ENCODE data around the gene CARD8.
A peak's percentile ranks its signal among the peaks of the same experiment; 100 is the strongest.

CARD8 gene

GRCh38 chr19:48210005-48210404, 45.7 kb downstream of the CARD8 start:
- no peaks in the 10 kb centered on the region for H3K27me3 ChIP-seq (ENCODE audit: control insufficient read depth in 1 of 2, insufficient read depth in 2 of 2, low read length in 2 of 2)
- H3K36me3 ChIP-seq (ENCODE audit: control insufficient read depth in 2 of 2, insufficient read depth in 2 of 2, low read length in 2 of 2): peaks cover 10 to 13% of the 10 kb centered on the region in 2 donors
- no peak overlapping the region for H3K27ac ChIP-seq (ENCODE audit: low read length)
- H3K4me3 ChIP-seq (ENCODE audit: low read length in 2 of 2): no peak overlapping the region
- H3K9ac ChIP-seq (ENCODE audit: low read length in 2 of 2): no peak overlapping the region
- no peaks in the 10 kb centered on the region for H3K9me3 ChIP-seq (ENCODE audit: control insufficient read depth in 2 of 2, low read length in 2 of 2)
- H3K4me1 ChIP-seq (ENCODE audit: control insufficient read depth, insufficient read depth, low read length): no peaks in the 10 kb centered on the region

- Histone ChIP-seq H3K27ac (ENCODE audit: low read length) (no peak overlapping the region), H3K4me1 (ENCODE audit: control insufficient read depth, insufficient read depth, low read length) (peaks cover 6% of the 10 kb centered on the region), H3K9me3 (ENCODE audit: control insufficient read depth in 2 of 2, low read length in 2 of 2) (no peaks in the 10 kb centered on the region), H3K36me3 (ENCODE audit: control insufficient read depth in 2 of 2, insufficient read depth in 2 of 2, low read length in 2 of 2) (peaks cover 2 to 3% of the 10 kb centered on the region in 2 donors), H3K4me3 (ENCODE audit: low read length in 2 of 2) (no peak overlapping the region), H3K27me3 (ENCODE audit: control insufficient read depth in 1 of 2, insufficient read depth in 2 of 2, low read length in 2 of 2) (no peaks in the 10 kb centered on the region), H3K9ac (ENCODE audit: low read length in 2 of 2) (no peak overlapping the region)
Measured at GRCh38 chr19:48206397-48207093, 49.2 kb downstream of the CARD8 start.

- peak overlapping the region; percentile 73 to 81 for H3K9ac ChIP-seq (ENCODE audit: low read length in 2 of 2)
- H3K27ac ChIP-seq (ENCODE audit: low read length): peak overlapping the region; percentile 19
- peaks cover 6% of the 10 kb centered on the region for H3K4me1 ChIP-seq (ENCODE audit: control insufficient read depth, insufficient read depth, low read length)
- H3K27me3 ChIP-seq (ENCODE audit: control insufficient read depth in 1 of 2, insufficient read depth in 2 of 2, low read length in 2 of 2): no peaks in the 10 kb centered on the region
- H3K9me3 ChIP-seq (ENCODE audit: control insufficient read depth in 2 of 2, low read length in 2 of 2): no peaks in the 10 kb centered on the region
- peak overlapping the region; percentile 85 to 92 for H3K4me3 ChIP-seq (ENCODE audit: low read length in 2 of 2)
- H3K36me3 ChIP-seq (ENCODE audit: control insufficient read depth in 2 of 2, insufficient read depth in 2 of 2, low read length in 2 of 2): no peaks in the 10 kb centered on the region
Measured at GRCh38 chr19:48203794-48204628, 51.7 kb downstream of the CARD8 start.

- Histone ChIP-seq H3K36me3 (ENCODE audit: control insufficient read depth in 2 of 2, insufficient read depth in 2 of 2, low read length in 2 of 2) (no peaks in the 10 kb centered on the region), H3K27ac (ENCODE audit: low read length) (peak overlapping the region; percentile 19), H3K9ac (ENCODE audit: low read length in 2 of 2) (peak overlapping the region; percentile 63 to 73), H3K4me3 (ENCODE audit: low read length in 2 of 2) (peak overlapping the region; percentile 85 to 92), H3K27me3 (ENCODE audit: control insufficient read depth in 1 of 2, insufficient read depth in 2 of 2, low read length in 2 of 2) (no peaks in the 10 kb centered on the region), H3K9me3 (ENCODE audit: control insufficient read depth in 2 of 2, low read length in 2 of 2) (no peaks in the 10 kb centered on the region), H3K4me1 (ENCODE audit: control insufficient read depth, insufficient read depth, low read length) (peaks cover 6% of the 10 kb centered on the region)
Measured at GRCh38 chr19:48203222-48203793, 52.4 kb downstream of the CARD8 start.

GRCh38 chr19:48196933-48197665, 58.6 kb downstream of the CARD8 start:
- H3K4me1 ChIP-seq (ENCODE audit: control insufficient read depth, insufficient read depth, low read length): peaks cover 4% of the 10 kb centered on the region

GRCh38 chr19:48196321-48196763, 59.4 kb downstream of the CARD8 start:
- Histone ChIP-seq H3K27me3 (ENCODE audit: control insufficient read depth in 1 of 2, insufficient read depth in 2 of 2, low read length in 2 of 2) (no peaks in the 10 kb centered on the region), H3K9ac (ENCODE audit: low read length in 2 of 2) (no peak overlapping the region), H3K27ac (ENCODE audit: low read length) (no peak overlapping the region), H3K4me3 (ENCODE audit: low read length in 2 of 2) (no peak overlapping the region), H3K36me3 (ENCODE audit: control insufficient read depth in 2 of 2, insufficient read depth in 2 of 2, low read length in 2 of 2) (peaks cover 3 to 6% of the 10 kb centered on the region in 2 donors), H3K4me1 (ENCODE audit: control insufficient read depth, insufficient read depth, low read length) (peaks cover 4% of the 10 kb centered on the region), H3K9me3 (ENCODE audit: control insufficient read depth in 2 of 2, low read length in 2 of 2) (no peaks in the 10 kb centered on the region)

More at GRCh38 chr19:48196933-48197665, 58.6 kb downstream of the CARD8 start:
- Histone ChIP-seq H3K27me3 (ENCODE audit: control insufficient read depth in 1 of 2, insufficient read depth in 2 of 2, low read length in 2 of 2) (no peaks in the 10 kb centered on the region), H3K9me3 (ENCODE audit: control insufficient read depth in 2 of 2, low read length in 2 of 2) (no peaks in the 10 kb centered on the region), H3K4me3 (ENCODE audit: low read length in 2 of 2) (no peak overlapping the region), H3K9ac (ENCODE audit: low read length in 2 of 2) (no peak overlapping the region), H3K36me3 (ENCODE audit: control insufficient read depth in 2 of 2, insufficient read depth in 2 of 2, low read length in 2 of 2) (peaks cover 3% of the 10 kb centered on the region in 2 donors), H3K27ac (ENCODE audit: low read length) (no peak overlapping the region)

- H3K27ac ChIP-seq (ENCODE audit: low read length): no peak overlapping the region
- no peaks in the 10 kb centered on the region for H3K9me3 ChIP-seq (ENCODE audit: control insufficient read depth in 2 of 2, low read length in 2 of 2)
- peaks cover 4% of the 10 kb centered on the region for H3K4me1 ChIP-seq (ENCODE audit: control insufficient read depth, insufficient read depth, low read length)
- no peaks in the 10 kb centered on the region for H3K27me3 ChIP-seq (ENCODE audit: control insufficient read depth in 1 of 2, insufficient read depth in 2 of 2, low read length in 2 of 2)
- no peak overlapping the region for H3K4me3 ChIP-seq (ENCODE audit: low read length in 2 of 2)
- peaks cover 3 to 6% of the 10 kb centered on the region in 2 donors for H3K36me3 ChIP-seq (ENCODE audit: control insufficient read depth in 2 of 2, insufficient read depth in 2 of 2, low read length in 2 of 2)
- H3K9ac ChIP-seq (ENCODE audit: low read length in 2 of 2): no peak overlapping the region
Measured at GRCh38 chr19:48194844-48195830, 60.6 kb downstream of the CARD8 start.

GRCh38 chr19:48194041-48194843, 61.5 kb downstream of the CARD8 start:
- Histone ChIP-seq H3K9ac (ENCODE audit: low read length in 2 of 2) (no peak overlapping the region), H3K27me3 (ENCODE audit: control insufficient read depth in 1 of 2, insufficient read depth in 2 of 2, low read length in 2 of 2) (no peaks in the 10 kb centered on the region), H3K4me1 (ENCODE audit: control insufficient read depth, insufficient read depth, low read length) (peaks cover 4% of the 10 kb centered on the region), H3K27ac (ENCODE audit: low read length) (no peak overlapping the region), H3K4me3 (ENCODE audit: low read length in 2 of 2) (no peak overlapping the region), H3K9me3 (ENCODE audit: control insufficient read depth in 2 of 2, low read length in 2 of 2) (no peaks in the 10 kb centered on the region), H3K36me3 (ENCODE audit: control insufficient read depth in 2 of 2, insufficient read depth in 2 of 2, low read length in 2 of 2) (peaks cover 3 to 6% of the 10 kb centered on the region in 2 donors)

- Histone ChIP-seq H3K27me3 (ENCODE audit: control insufficient read depth in 1 of 2, insufficient read depth in 2 of 2, low read length in 2 of 2) (no peaks in the 10 kb centered on the region), H3K36me3 (ENCODE audit: control insufficient read depth in 2 of 2, insufficient read depth in 2 of 2, low read length in 2 of 2) (peaks cover 3 to 9% of the 10 kb centered on the region in 2 donors), H3K27ac (ENCODE audit: low read length) (no peak overlapping the region), H3K4me1 (ENCODE audit: control insufficient read depth, insufficient read depth, low read length) (peaks cover 4% of the 10 kb centered on the region), H3K9me3 (ENCODE audit: control insufficient read depth in 2 of 2, low read length in 2 of 2) (no peaks in the 10 kb centered on the region), H3K9ac (ENCODE audit: low read length in 2 of 2) (no peak overlapping the region), H3K4me3 (ENCODE audit: low read length in 2 of 2) (no peak overlapping the region)
Measured at GRCh38 chr19:48192750-48193149, 63.0 kb downstream of the CARD8 start.

Data from stomach smooth muscle (tissue), 2 donors.